ENCODE results near the gene GLRA3.
"Not testable (repeated sequence)": the region's sequence is repeated elsewhere in the genome, so short reads cannot be mapped to it uniquely, and the experiment has no call there.

Gene GLRA3

GRCh38 chr4:174646326-174646725, 182.7 kb downstream of the GLRA3 start:
- Histone ChIP-seq H3K4me2 (ENCODE audit: low read length) (no peak overlapping the region), H3K4me3 (ENCODE audit: low read length) (no peak overlapping the region), H3K36me3 (ENCODE audit: insufficient read depth, low read length) (no peaks in the 10 kb centered on the region), H3K9me3 (replicated peaks; ENCODE audit: low read length) (no peaks in the 10 kb centered on the region), H3K9ac (ENCODE audit: low read depth, low read length) (no peak overlapping the region), H3K27me3 (ENCODE audit: control insufficient read depth, insufficient read depth, low read length) (no peaks in the 10 kb centered on the region), H3K4me1 (ENCODE audit: control insufficient read depth, insufficient read depth, low read length) (no peaks in the 10 kb centered on the region)

- no peaks in the 10 kb centered on the region for H3K9me3 ChIP-seq (replicated peaks; ENCODE audit: low read length)
- no peak overlapping the region for H3K4me2 ChIP-seq (ENCODE audit: low read length)
- no peak overlapping the region for H3K9ac ChIP-seq (ENCODE audit: low read depth, low read length)
- no peaks in the 10 kb centered on the region for H3K36me3 ChIP-seq (ENCODE audit: insufficient read depth, low read length)
- H3K27me3 ChIP-seq (ENCODE audit: control insufficient read depth, insufficient read depth, low read length): no peaks in the 10 kb centered on the region
- no peaks in the 10 kb centered on the region for H3K4me1 ChIP-seq (ENCODE audit: control insufficient read depth, insufficient read depth, low read length)
- no peak overlapping the region for H3K4me3 ChIP-seq (ENCODE audit: low read length)
Observed at GRCh38 chr4:174640146-174640545, 188.9 kb downstream of the GLRA3 start.

GRCh38 chr4:174635732-174636131, 193.3 kb downstream of the GLRA3 start:
- H3K9ac ChIP-seq (ENCODE audit: low read depth, low read length): no peak overlapping the region
- H3K9me3 ChIP-seq (replicated peaks; ENCODE audit: low read length): no peaks in the 10 kb centered on the region
- H3K36me3 ChIP-seq (ENCODE audit: insufficient read depth, low read length): no peaks in the 10 kb centered on the region
- H3K4me1 ChIP-seq (ENCODE audit: control insufficient read depth, insufficient read depth, low read length): no peaks in the 10 kb centered on the region
- no peaks in the 10 kb centered on the region for H3K27me3 ChIP-seq (ENCODE audit: control insufficient read depth, insufficient read depth, low read length)
- no peak overlapping the region for H3K4me2 ChIP-seq (ENCODE audit: low read length)
- no peak overlapping the region for H3K4me3 ChIP-seq (ENCODE audit: low read length)

- H3K9ac ChIP-seq (ENCODE audit: low read depth, low read length): no peak overlapping the region
- H3K4me1 ChIP-seq (ENCODE audit: control insufficient read depth, insufficient read depth, low read length): peaks cover 8% of the 10 kb centered on the region
- no peaks in the 10 kb centered on the region for H3K27me3 ChIP-seq (ENCODE audit: control insufficient read depth, insufficient read depth, low read length)
- H3K4me3 ChIP-seq (ENCODE audit: low read length): no peak overlapping the region
- no peaks in the 10 kb centered on the region for H3K36me3 ChIP-seq (ENCODE audit: insufficient read depth, low read length)
- no peak overlapping the region for H3K4me2 ChIP-seq (ENCODE audit: low read length)
- no peaks in the 10 kb centered on the region for H3K9me3 ChIP-seq (replicated peaks; ENCODE audit: low read length)
Observed at GRCh38 chr4:174633399-174633798, 195.6 kb downstream of the GLRA3 start.

GRCh38 chr4:174631901-174632758, 196.9 kb downstream of the GLRA3 start:
- Histone ChIP-seq H3K4me3 (ENCODE audit: low read length) (no peak overlapping the region), H3K27me3 (ENCODE audit: control insufficient read depth, insufficient read depth, low read length) (no peaks in the 10 kb centered on the region), H3K9ac (ENCODE audit: low read depth, low read length) (no peak overlapping the region), H3K36me3 (ENCODE audit: insufficient read depth, low read length) (no peaks in the 10 kb centered on the region), H3K4me2 (ENCODE audit: low read length) (no peak overlapping the region), H3K4me1 (ENCODE audit: control insufficient read depth, insufficient read depth, low read length) (peaks cover 8% of the 10 kb centered on the region), H3K9me3 (replicated peaks; ENCODE audit: low read length) (no peaks in the 10 kb centered on the region)

GRCh38 chr4:174629907-174630450, 199.1 kb downstream of the GLRA3 start:
- H3K4me2 ChIP-seq (ENCODE audit: low read length); H3K4me1 ChIP-seq (ENCODE audit: control insufficient read depth, insufficient read depth, low read length); H3K27me3 ChIP-seq (ENCODE audit: control insufficient read depth, insufficient read depth, low read length); H3K9me3 ChIP-seq (replicated peaks; ENCODE audit: low read length); H3K4me3 ChIP-seq (ENCODE audit: low read length); H3K36me3 ChIP-seq (ENCODE audit: insufficient read depth, low read length); H3K9ac ChIP-seq (ENCODE audit: low read depth, low read length): not testable (repeated sequence)

- H3K36me3 ChIP-seq (ENCODE audit: insufficient read depth, low read length): no peaks in the 10 kb centered on the region
- H3K27me3 ChIP-seq (ENCODE audit: control insufficient read depth, insufficient read depth, low read length): no peaks in the 10 kb centered on the region
- peaks cover 8% of the 10 kb centered on the region for H3K4me1 ChIP-seq (ENCODE audit: control insufficient read depth, insufficient read depth, low read length)
- no peak overlapping the region for H3K4me3 ChIP-seq (ENCODE audit: low read length)
- H3K9me3 ChIP-seq (replicated peaks; ENCODE audit: low read length): no peaks in the 10 kb centered on the region
- no peak overlapping the region for H3K9ac ChIP-seq (ENCODE audit: low read depth, low read length)
- no peak overlapping the region for H3K4me2 ChIP-seq (ENCODE audit: low read length)
Observed at GRCh38 chr4:174629265-174629664, 199.8 kb downstream of the GLRA3 start.

- no peak overlapping the region for H3K4me2 ChIP-seq (ENCODE audit: low read length)
- H3K9me3 ChIP-seq (replicated peaks; ENCODE audit: low read length): no peaks in the 10 kb centered on the region
- H3K36me3 ChIP-seq (ENCODE audit: insufficient read depth, low read length): no peaks in the 10 kb centered on the region
- H3K4me3 ChIP-seq (ENCODE audit: low read length): no peak overlapping the region
- H3K4me1 ChIP-seq (ENCODE audit: control insufficient read depth, insufficient read depth, low read length): peaks cover 11% of the 10 kb centered on the region
- H3K9ac ChIP-seq (ENCODE audit: low read depth, low read length): no peak overlapping the region
- no peaks in the 10 kb centered on the region for H3K27me3 ChIP-seq (ENCODE audit: control insufficient read depth, insufficient read depth, low read length)
Observed at GRCh38 chr4:174628191-174628590, 200.9 kb downstream of the GLRA3 start.

- Histone ChIP-seq H3K4me2 (ENCODE audit: low read length) (no peak overlapping the region), H3K27me3 (ENCODE audit: control insufficient read depth, insufficient read depth, low read length) (no peaks in the 10 kb centered on the region), H3K9me3 (replicated peaks; ENCODE audit: low read length) (no peaks in the 10 kb centered on the region), H3K9ac (ENCODE audit: low read depth, low read length) (no peak overlapping the region), H3K4me1 (ENCODE audit: control insufficient read depth, insufficient read depth, low read length) (peaks cover 11% of the 10 kb centered on the region), H3K4me3 (ENCODE audit: low read length) (no peak overlapping the region), H3K36me3 (ENCODE audit: insufficient read depth, low read length) (no peaks in the 10 kb centered on the region)
Observed at GRCh38 chr4:174627473-174627872, 201.6 kb downstream of the GLRA3 start.

- H3K4me1 ChIP-seq (ENCODE audit: control insufficient read depth, insufficient read depth, low read length): peaks cover 11% of the 10 kb centered on the region
- H3K4me3 ChIP-seq (ENCODE audit: low read length): no peak overlapping the region
- H3K4me2 ChIP-seq (ENCODE audit: low read length): no peak overlapping the region
- H3K9ac ChIP-seq (ENCODE audit: low read depth, low read length): no peak overlapping the region
- no peaks in the 10 kb centered on the region for H3K9me3 ChIP-seq (replicated peaks; ENCODE audit: low read length)
- no peaks in the 10 kb centered on the region for H3K27me3 ChIP-seq (ENCODE audit: control insufficient read depth, insufficient read depth, low read length)
- H3K36me3 ChIP-seq (ENCODE audit: insufficient read depth, low read length): no peaks in the 10 kb centered on the region
Observed at GRCh38 chr4:174626342-174627008, 202.6 kb downstream of the GLRA3 start.

GRCh38 chr4:174616661-174617060, 212.4 kb downstream of the GLRA3 start:
- no peaks in the 10 kb centered on the region for H3K27me3 ChIP-seq (ENCODE audit: control insufficient read depth, insufficient read depth, low read length)
- H3K9ac ChIP-seq (ENCODE audit: low read depth, low read length): no peak overlapping the region
- no peaks in the 10 kb centered on the region for H3K9me3 ChIP-seq (replicated peaks; ENCODE audit: low read length)
- no peaks in the 10 kb centered on the region for H3K36me3 ChIP-seq (ENCODE audit: insufficient read depth, low read length)
- H3K4me1 ChIP-seq (ENCODE audit: control insufficient read depth, insufficient read depth, low read length): no peaks in the 10 kb centered on the region
- H3K4me3 ChIP-seq (ENCODE audit: low read length): no peak overlapping the region
- no peak overlapping the region for H3K4me2 ChIP-seq (ENCODE audit: low read length)
